HUES48 (cell line): ENCODE measurements around the gene FGD4.
A peak's percentile ranks its signal among the peaks of the same experiment; 100 is the strongest.
"Not testable (repeated sequence)": the region's sequence is repeated elsewhere in the genome, so short reads cannot be mapped to it uniquely, and the experiment has no call there.

Source experiments
- H3K27ac ChIP-seq: one replicate; pipeline ENCODE4 v1.7.0; 2013; ENCODE audit warnings: low read depth, low read length, inconsistent platforms
- H3K27me3 ChIP-seq: 2 replicates; pipeline ENCODE4 v1.6.1; 2013; ENCODE audit warnings: mild to moderate bottlenecking, low read length; ENCODE audit not compliant: control insufficient read depth, insufficient read depth
- H3K36me3 ChIP-seq: 2 replicates; pipeline ENCODE4 v1.6.1; 2013; ENCODE audit warnings: low read length; ENCODE audit not compliant: control insufficient read depth, insufficient read depth
- H3K4me1 ChIP-seq: 2 replicates; pipeline ENCODE4 v1.6.1; 2013; ENCODE audit warnings: mild to moderate bottlenecking, low read length; ENCODE audit not compliant: control insufficient read depth, insufficient read depth
- H3K4me3 ChIP-seq: 2 replicates; pipeline ENCODE4 v1.5.1; 2013; ENCODE audit warnings: mild to moderate bottlenecking, low read depth, low read length
- H3K9ac ChIP-seq: 2 replicates; pipeline ENCODE4 v1.6.1; 2013; ENCODE audit warnings: mild to moderate bottlenecking, low read depth, low read length, moderate library complexity
- H3K9me3 ChIP-seq: 2 replicates; pipeline ENCODE4 v1.6.1; 2013; ENCODE audit warnings: low read length; ENCODE audit not compliant: control insufficient read depth, insufficient read depth

FGD4 gene

DNA sequence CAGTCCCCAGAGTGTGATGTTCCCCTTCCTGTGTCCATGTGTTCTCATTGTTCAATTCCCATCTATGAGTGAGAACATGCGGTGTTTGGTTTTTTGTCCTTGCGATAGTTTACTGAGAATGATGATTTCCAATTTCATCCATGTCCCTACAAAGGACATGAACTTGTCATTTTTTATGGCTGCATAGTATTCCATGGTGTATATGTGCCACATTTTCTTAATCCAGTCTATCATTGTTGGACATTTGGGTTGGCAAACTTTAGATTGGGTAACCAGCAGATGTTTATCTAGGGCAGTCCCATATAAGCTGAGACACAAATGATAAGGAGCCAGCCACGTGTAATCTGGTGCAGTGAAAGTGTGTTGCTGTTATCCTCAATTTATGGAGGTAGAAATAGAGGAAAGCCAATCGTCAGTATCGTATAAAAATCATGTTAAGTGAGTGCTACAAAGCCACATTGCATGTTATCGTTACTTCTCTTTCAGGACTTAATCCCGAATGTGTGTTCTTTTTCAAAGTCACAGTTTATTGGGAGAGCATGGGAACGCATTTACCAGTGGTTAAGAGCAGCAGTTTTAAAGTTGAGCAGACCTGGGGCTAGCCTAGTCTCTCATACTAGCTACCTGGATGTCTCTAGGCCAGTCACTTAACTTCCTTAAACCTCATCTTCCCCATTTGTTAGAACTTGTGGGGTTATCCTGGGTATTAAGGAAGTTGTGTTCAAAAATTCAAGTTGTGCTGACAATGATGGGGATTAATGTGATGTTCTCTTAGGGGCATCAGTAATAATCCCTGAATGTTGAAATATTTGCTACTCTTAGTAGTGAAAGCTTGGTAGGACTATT is 108.0 kb downstream of the FGD4 start:
- H3K4me3 ChIP-seq, H3K27ac ChIP-seq: not testable (repeated sequence)
- H3K4me1 ChIP-seq, result peaks cover 47% of the 10 kb centered on the region

DNA sequence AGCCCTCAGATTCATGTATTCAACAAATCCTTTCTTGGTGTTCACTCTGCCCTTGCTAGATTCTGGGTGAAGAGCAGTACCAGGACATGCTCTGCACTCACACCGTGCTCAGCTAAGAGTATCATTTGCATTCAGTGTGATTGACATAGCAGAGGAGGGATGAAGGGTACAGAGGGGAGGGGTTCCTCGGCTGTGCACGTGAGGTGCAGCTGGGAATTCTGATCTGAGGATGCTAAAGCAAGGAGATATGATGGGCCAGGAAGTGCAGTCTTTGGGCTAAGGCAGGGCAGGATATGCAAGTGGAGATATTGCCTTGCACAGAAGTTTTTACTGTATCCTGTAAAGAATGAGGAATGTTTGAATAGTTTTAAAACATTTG is 108.6 kb downstream of the FGD4 start:
- Histone ChIP-seq H3K9me3 (no peaks in the 10 kb centered on the region), H3K27ac (no peak overlapping the region), H3K4me1 (peaks cover 41% of the 10 kb centered on the region), H3K36me3 (no peaks in the 10 kb centered on the region), H3K9ac (no peak overlapping the region), H3K27me3 (no peaks in the 10 kb centered on the region), H3K4me3 (no peak overlapping the region)

More for the DNA sequence above, 108.0 kb downstream of the FGD4 start:
- not testable (repeated sequence) for H3K36me3 ChIP-seq, H3K27me3 ChIP-seq, H3K9ac ChIP-seq, H3K9me3 ChIP-seq

DNA sequence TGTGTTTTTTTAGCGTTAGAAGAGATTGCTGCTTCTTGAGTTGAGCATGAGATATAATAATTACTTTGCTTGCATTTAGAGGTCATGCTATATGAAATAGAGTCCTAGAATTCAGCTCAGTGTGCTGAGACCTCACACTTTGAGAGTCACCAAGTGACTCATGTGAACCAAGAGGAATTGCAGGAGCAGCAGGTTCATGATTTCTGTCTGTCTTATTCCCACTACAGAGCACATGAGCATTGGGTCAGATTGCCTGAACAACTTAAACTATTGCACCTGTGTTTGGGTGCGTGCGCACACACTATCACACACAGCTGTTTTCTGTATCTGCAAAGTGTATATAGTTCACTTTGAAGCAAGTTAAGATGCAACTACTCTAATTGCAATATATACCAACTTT is 109.3 kb downstream of the FGD4 start:
- peaks cover 34% of the 10 kb centered on the region for H3K4me1 ChIP-seq
- no peak overlapping the region for H3K4me3 ChIP-seq
- H3K9ac ChIP-seq, result no peak overlapping the region

DNA sequence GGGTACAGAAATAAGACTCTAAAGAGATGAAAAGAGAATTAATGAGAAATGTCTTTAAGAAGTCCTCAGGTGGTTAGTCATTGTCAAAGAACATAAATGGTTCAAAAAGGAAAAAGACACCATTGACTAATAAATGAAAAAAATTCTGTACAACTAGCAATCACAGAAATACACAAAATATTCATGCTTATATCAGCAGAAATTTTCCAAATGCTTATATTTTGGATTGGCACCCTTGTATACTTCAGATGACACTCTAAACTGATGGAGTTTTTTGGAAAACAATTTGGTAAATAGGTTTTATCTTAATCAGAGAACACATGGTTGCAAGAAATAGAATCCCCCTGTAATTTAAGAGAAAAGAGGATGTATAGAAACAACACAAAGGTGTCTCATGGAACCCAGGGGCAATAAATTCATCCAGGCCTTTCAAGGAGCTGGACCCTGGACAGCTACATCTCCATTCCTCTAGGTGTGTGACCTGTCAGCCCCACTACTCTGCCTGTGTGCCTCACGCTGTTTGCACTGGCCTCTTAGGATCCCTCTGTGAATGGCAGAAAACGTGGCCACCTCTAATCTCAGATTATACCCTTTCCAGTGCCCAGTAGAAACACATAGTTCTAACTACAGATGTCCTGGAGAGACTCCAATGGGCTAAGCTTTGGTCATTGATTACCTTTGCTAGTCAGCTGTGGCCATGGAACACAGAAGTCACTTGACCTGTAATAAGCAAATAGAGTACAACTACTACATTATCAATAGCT is 110.2 kb downstream of the FGD4 start:
- Histone ChIP-seq H3K27ac (no peak overlapping the region), H3K4me3 (no peak overlapping the region), H3K4me1 (peaks cover 25% of the 10 kb centered on the region), H3K27me3 (no peaks in the 10 kb centered on the region), H3K9ac (no peak overlapping the region), H3K36me3 (no peaks in the 10 kb centered on the region), H3K9me3 (no peaks in the 10 kb centered on the region)

More for the DNA sequence above, 109.3 kb downstream of the FGD4 start:
- no peaks in the 10 kb centered on the region for H3K9me3 ChIP-seq
- H3K36me3 ChIP-seq, result no peaks in the 10 kb centered on the region
- no peak overlapping the region for H3K27ac ChIP-seq
- H3K27me3 ChIP-seq, result no peaks in the 10 kb centered on the region

DNA sequence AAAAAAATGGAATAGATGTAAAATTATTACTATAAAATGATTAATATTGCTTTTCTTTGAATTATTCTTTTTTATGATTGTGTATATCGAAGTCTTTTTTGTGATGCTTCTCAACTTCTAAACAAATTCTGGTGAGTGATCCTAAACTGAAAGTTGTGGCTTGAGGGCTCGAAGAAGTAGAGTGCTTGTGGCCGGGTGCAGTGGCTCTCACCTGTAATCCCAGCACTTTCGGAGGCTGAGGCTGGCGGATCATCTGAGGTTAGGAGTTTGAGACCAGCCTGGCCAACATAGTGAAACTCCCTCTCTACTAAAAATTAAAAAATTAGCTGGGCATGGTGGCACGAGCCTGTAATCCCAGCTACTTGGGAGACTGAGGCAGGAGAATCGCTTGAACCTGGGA is 112.6 kb downstream of the FGD4 start:
- not testable (repeated sequence) for H3K27ac ChIP-seq, H3K9ac ChIP-seq, H3K9me3 ChIP-seq, H3K4me3 ChIP-seq, H3K36me3 ChIP-seq, H3K27me3 ChIP-seq
- peaks cover 29% of the 10 kb centered on the region for H3K4me1 ChIP-seq

DNA sequence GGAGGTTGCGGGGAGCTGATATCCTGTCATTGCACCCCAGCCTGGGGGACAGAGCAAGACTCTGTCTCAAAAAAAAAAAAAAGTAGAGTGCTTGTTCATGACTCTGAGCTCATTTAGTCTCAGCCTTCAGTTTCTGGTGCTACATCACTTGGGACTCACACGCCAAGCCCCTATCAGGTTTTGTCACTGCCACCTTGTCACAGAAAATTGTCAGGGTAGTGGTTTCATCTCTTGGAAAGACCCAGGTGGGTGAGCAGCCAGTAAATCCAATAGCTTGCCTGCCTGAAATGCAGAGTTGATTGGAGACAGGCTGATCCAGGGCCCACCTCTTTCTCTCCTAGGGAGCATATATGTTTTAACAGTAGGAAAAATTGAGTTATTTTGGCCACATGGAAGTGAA is 113.0 kb downstream of the FGD4 start:
- no peak overlapping the region for H3K9ac ChIP-seq
- no peaks in the 10 kb centered on the region for H3K27me3 ChIP-seq
- no peak overlapping the region for H3K4me3 ChIP-seq
- H3K9me3 ChIP-seq, result no peaks in the 10 kb centered on the region
- H3K27ac ChIP-seq, result no peak overlapping the region
- H3K36me3 ChIP-seq, result no peaks in the 10 kb centered on the region
- peaks cover 30% of the 10 kb centered on the region for H3K4me1 ChIP-seq

DNA sequence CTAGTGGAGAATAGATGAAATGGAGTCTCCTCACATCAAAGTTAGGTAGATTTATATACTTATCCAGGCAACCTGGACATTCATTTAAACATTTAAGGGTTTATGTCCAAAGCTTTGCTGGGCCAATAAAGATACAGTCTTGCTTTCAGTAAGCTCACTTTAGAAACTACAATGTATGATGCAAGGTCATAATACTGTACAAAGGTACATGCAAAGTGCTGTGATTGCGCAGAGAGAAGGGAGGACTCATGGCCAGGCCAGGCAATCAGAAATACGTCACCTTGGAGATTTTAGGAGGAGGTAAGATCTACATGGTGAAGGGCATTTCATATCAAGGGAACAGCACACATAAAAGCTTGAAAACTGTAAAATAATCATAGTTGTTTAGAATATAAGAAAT is 113.6 kb downstream of the FGD4 start:
- no peak overlapping the region for H3K4me3 ChIP-seq
- no peak overlapping the region for H3K9ac ChIP-seq
- H3K4me1 ChIP-seq, result peaks cover 26% of the 10 kb centered on the region
- H3K36me3 ChIP-seq, result no peaks in the 10 kb centered on the region
- H3K27ac ChIP-seq, result no peak overlapping the region
- H3K27me3 ChIP-seq, result no peaks in the 10 kb centered on the region
- H3K9me3 ChIP-seq, result no peaks in the 10 kb centered on the region

DNA sequence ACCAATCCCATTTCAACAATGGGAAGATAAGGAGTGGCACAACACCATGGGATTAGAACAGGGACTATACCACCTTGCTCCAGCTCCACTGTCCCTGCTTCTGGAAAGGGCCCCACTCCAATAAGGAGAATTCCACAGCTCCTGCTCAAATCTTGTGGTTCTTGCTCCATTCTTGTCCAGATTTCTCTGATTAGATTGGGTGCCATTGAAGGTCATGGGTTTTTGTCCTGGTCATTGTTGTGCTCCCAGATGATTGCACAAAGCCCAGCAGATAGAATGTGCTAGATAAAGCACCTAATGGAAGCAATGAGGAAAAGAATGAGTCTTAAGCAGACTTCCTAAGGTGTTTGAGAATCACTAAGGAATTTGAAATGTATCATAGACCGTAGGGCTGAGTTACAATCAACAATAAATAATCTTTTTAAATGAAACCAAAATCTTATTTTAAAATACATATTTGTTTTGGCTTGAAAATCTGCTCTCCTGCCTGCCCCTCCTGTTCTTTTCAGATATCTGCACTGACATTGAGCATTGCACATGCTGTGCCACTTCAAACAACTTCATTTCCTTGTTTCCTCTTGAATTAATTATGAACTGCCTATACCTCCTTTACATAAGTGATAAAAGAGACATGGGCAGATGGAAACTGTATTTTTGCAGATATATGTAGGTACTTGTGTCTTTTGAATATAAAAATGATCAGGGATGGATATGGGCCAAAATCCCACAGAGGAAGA is 115.9 kb downstream of the FGD4 start:
- Histone ChIP-seq H3K27ac (peak overlapping the region; percentile 23), H3K36me3 (no peaks in the 10 kb centered on the region), H3K9me3 (no peaks in the 10 kb centered on the region), H3K9ac (no peak overlapping the region), H3K27me3 (no peaks in the 10 kb centered on the region), H3K4me3 (no peak overlapping the region), H3K4me1 (peaks cover 26% of the 10 kb centered on the region)

DNA sequence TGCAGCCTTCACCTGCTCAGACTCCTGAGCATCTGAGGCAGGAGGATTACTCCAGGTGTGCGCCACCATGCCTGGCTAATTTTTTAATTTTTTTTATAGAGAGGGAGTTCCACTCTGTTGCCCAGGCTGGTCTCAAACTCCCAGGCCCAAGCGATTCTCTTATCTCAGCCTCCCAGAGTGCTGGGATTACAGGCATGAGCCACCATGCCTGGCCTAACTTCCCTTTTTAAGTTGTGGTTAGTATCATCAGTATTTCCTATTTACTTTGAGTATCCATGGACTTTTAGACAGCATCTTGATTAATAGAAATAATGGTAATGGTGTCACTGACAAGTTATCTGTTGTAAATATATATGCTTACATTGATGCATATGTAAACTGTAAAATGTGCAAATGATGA is 116.9 kb downstream of the FGD4 start:
- peaks cover 28% of the 10 kb centered on the region for H3K4me1 ChIP-seq
- H3K9me3 ChIP-seq, result no peaks in the 10 kb centered on the region
- H3K36me3 ChIP-seq, result no peaks in the 10 kb centered on the region
- peak overlapping the region; percentile 1 for H3K27ac ChIP-seq
- H3K9ac ChIP-seq, result no peak overlapping the region
- no peak overlapping the region for H3K4me3 ChIP-seq
- no peaks in the 10 kb centered on the region for H3K27me3 ChIP-seq

DNA sequence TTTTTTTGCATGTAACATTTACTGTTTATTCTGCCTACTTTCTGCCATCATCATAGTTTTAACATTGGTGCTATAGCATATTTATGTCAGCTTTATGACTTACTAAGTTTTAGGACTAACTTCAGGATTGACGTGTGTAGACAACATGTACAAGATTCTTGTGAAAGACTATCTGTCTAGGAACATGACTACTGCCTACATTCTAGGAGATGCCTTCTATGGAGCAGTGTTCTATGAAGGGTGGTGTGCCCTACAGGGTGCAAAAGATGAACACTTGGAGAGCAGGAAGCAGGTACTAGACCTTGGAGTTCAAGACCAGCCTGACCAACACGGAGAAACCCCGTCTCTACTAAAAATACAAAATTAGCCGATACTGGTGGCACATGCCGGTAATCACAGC is 118.6 kb downstream of the FGD4 start:
- no peaks in the 10 kb centered on the region for H3K27me3 ChIP-seq
- H3K9ac ChIP-seq, result no peak overlapping the region
- no peak overlapping the region for H3K27ac ChIP-seq
- no peak overlapping the region for H3K4me3 ChIP-seq
- H3K9me3 ChIP-seq, result no peaks in the 10 kb centered on the region
- peaks cover 44% of the 10 kb centered on the region for H3K4me1 ChIP-seq
- H3K36me3 ChIP-seq, result no peaks in the 10 kb centered on the region

DNA sequence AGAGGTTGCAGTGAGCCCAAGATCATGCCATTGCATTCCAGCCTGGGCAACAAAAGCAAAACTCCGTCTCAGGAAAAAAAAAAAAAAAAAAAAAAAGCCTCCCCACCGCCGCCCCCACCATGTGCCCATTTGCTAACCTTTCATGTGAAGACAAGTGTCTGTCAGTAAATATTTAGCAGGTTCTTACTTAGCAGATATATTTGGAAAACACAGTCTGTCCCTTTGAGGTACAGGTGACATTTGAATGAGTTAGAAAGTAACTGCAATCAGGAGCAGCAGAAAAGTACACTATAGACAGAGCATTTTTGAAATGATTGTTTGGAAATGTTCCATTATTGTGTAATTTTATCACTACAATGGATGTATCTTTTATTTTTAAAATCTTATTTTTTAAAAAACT is 119.7 kb downstream of the FGD4 start:
- Histone ChIP-seq H3K9ac (no peak overlapping the region), H3K4me3 (no peak overlapping the region), H3K27me3 (no peaks in the 10 kb centered on the region), H3K4me1 (peaks cover 44% of the 10 kb centered on the region), H3K9me3 (no peaks in the 10 kb centered on the region), H3K36me3 (no peaks in the 10 kb centered on the region), H3K27ac (no peak overlapping the region)
